ENCODE data around the gene CAPZA2. TPM values are rescaled to one million over a fixed set of nuclear protein-coding genes. Genes with fewer than 3 reads are reported as not detected.
"Not testable (repeated sequence)": the region's sequence is repeated elsewhere in the genome, so short reads cannot be mapped to it uniquely, and the experiment has no call there.

Gene CAPZA2
- total and polyA plus RNA-seq, 11 donors, result 37.4 to 483 (median 324) TPM

DNA sequence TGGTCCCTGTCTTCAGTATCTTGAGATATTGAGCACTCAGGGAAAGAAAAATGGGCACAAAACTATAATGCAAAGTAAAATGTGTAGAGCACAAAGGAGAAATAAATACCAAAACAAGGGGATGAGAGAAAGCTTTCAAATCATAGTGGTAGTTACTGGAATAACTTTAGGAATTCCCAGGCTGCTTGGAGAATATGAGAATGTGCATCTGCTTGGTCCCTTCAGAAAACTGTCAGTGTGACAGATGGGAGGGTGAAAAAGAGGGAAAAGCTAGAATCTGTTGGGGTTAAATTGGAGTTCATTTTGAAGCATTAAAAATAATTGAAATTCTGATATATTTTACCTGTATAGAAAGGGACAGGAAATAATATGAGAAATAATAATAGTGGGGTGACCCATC, 106.2 kb downstream of the CAPZA2 start:
- H3K4me3 ChIP-seq, result no peak overlapping the region
- H3K9me3 ChIP-seq, result no peaks in the 10 kb centered on the region
- TF ChIP-seq, protein P1, sequence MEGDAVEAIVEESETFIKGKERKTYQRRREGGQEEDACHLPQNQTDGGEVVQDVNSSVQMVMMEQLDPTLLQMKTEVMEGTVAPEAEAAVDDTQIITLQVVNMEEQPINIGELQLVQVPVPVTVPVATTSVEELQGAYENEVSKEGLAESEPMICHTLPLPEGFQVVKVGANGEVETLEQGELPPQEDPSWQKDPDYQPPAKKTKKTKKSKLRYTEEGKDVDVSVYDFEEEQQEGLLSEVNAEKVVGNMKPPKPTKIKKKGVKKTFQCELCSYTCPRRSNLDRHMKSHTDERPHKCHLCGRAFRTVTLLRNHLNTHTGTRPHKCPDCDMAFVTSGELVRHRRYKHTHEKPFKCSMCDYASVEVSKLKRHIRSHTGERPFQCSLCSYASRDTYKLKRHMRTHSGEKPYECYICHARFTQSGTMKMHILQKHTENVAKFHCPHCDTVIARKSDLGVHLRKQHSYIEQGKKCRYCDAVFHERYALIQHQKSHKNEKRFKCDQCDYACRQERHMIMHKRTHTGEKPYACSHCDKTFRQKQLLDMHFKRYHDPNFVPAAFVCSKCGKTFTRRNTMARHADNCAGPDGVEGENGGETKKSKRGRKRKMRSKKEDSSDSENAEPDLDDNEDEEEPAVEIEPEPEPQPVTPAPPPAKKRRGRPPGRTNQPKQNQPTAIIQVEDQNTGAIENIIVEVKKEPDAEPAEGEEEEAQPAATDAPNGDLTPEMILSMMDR (IDR thresholded peaks at IDR 0.05), result no peak
- no peak for TF ChIP-seq POLR2A (IDR thresholded peaks at IDR 0.05)
- no peak for ATAC-seq
- intact Hi-C loops (cut with DNase I), result no loop called here
- peaks cover 0 to 31% (median 13%) of the 10 kb centered on the region in 12 donors for H3K4me1 ChIP-seq
- no peaks in the 10 kb centered on the region for H3K36me3 ChIP-seq
- no peak for DNase-seq
- H3K27me3 ChIP-seq, result no peaks in the 10 kb centered on the region
- H3K27ac ChIP-seq, result no peak overlapping the region

DNA sequence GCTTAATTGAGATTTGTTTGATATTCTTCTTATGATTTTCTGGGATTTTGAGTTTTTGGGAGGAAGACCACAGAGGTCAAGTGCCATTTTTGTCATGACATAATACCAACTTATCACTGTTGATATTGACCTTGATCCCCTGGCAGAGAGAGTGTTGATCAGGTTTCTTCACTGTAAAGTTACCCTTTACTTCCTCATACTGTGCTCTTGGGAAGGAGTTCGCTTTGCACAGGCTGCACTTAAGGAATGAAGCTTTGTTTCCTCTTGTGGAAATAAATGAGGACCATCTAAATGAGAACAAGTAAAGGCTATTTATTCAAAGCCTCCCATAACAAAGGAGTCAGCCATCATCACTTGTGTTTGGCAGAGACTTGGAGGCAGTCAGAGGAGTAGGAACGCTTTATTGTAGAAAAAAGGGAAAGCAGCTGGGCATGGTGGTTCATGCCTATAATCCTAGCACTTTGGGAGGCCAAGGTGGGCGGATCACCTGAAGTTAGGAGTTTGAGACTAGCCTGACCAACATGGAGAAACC, 107.0 kb downstream of the CAPZA2 start:
- peaks cover 0 to 31% (median 12%) of the 10 kb centered on the region in 12 donors for H3K4me1 ChIP-seq
- TF ChIP-seq POLR2A (IDR thresholded peaks at IDR 0.05), result no peak
- TF ChIP-seq, protein P1 (IDR thresholded peaks at IDR 0.05), result no peak
- no peak for ATAC-seq
- no peaks in the 10 kb centered on the region for H3K9me3 ChIP-seq
- WGBS, 4 donors, result 92 to 99% (median 95%) methylated on average over 3 of the region's 3 CpGs
- DNase-seq, result no peak
- H3K27ac ChIP-seq, result peak overlapping the region in 1 of 12 donors; percentile 23
- no peaks in the 10 kb centered on the region for H3K36me3 ChIP-seq
- no peak overlapping the region for H3K4me3 ChIP-seq
- intact Hi-C loops (cut with DNase I), result no loop called here
- H3K27me3 ChIP-seq, result no peaks in the 10 kb centered on the region

DNA sequence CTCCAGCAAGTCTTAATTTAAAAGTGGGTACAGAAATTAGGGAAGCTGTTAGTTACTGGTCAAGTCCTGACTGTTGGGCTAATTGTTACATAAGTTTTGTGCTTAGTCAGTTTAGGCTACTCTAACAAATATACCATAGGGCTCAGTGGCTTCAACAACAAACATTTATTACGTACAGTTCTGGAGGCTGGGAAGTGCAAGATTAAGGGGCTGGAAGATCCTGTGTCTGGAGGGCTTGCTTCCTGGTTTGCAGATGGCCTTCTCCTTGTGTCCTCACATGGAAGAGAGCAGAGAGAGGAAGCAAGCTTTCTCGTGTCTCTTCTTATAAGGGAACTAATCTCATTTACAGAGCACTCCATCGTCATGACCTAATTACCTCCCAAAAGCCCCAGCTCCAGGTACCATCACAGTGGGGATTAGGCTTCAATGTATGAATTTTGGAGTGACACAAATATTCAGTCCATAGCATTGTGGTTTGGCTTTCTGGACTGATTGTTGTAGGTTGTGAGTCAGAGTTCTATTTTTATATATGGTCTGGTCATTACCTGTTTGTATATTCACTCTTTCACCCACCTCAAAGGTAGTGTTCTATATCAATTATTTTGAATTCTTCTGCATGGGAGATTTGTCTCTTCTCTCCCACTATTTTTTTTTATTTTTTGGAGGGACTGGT, 108.0 kb downstream of the CAPZA2 start:
- no peak overlapping the region for H3K4me3 ChIP-seq
- no peaks in the 10 kb centered on the region for H3K36me3 ChIP-seq
- no peaks in the 10 kb centered on the region for H3K9me3 ChIP-seq
- no peaks in the 10 kb centered on the region for H3K27me3 ChIP-seq
- peak overlapping the region in 1 of 12 donors; percentile 23 for H3K27ac ChIP-seq
- DNase-seq, result no peak
- H3K4me1 ChIP-seq, result peaks cover 0 to 31% (median 12%) of the 10 kb centered on the region in 12 donors
- intact Hi-C loops (cut with DNase I), result no loop called here
- TF ChIP-seq, protein P1 (IDR thresholded peaks at IDR 0.05), result no peak
- no peak for TF ChIP-seq POLR2A (IDR thresholded peaks at IDR 0.05)
- 52 to 55% (median 53%) methylated on average over 3 of the region's 3 CpGs for WGBS, 4 donors
- ATAC-seq, result peak; percentile 16 to 44 (median 28)

DNA sequence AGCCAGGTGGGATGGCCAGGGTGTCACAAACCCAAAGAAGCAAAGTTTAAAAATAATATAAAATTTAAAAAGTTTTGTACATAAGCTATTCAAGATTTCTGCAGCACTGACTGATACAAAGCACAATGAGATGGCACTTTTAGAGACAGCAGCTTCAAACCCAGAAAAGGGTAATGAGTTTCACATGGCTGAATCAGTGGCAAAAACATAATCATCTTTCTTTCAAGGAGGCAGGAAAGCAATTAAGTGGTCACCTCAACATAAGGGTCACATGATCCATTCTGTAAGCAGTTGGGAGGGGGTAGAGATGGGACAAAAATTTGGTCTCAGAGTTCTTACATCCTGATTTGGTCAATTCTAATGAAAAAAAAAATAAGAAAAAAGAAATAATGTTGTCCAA, 108.8 kb downstream of the CAPZA2 start:
- H3K27me3 ChIP-seq; H3K27ac ChIP-seq; DNase-seq; H3K9me3 ChIP-seq; intact Hi-C loops (cut with DNase I); H3K36me3 ChIP-seq; ATAC-seq; H3K4me3 ChIP-seq: not testable (repeated sequence)
- peaks cover 0 to 31% (median 12%) of the 10 kb centered on the region in 12 donors for H3K4me1 ChIP-seq

Other genes starting within 250 kb of the CAPZA2 start
- gene MET, start 190.4 kb upstream of the CAPZA2 start, total RNA-seq, result 10 to 100 TPM; 11.1 to 29.7 (median 16.4) TPM
- 10 to 100 TPM in 1 of 2 donors, 1 to 10 TPM in 1; 2.4 to 11.9 TPM for gene MET, start 190.4 kb upstream of the CAPZA2 start, polyA plus RNA-seq
- gene ST7, start 90.9 kb downstream of the CAPZA2 start, total RNA-seq, result 10 to 100 TPM; 22.3 to 41.3 (median 25.5) TPM
- gene ST7, start 90.9 kb downstream of the CAPZA2 start, polyA plus RNA-seq, result 10 to 100 TPM; 16.0 to 31.7 TPM

Data from heart left ventricle (tissue), 16 donors.